ENCODE data around the gene ESRRG.

Gene ESRRG

GRCh38 chr1:216758161-216758560 lies 34.9 kb upstream of the ESRRG start:
- Histone ChIP-seq H3K4ac (ENCODE audit: low read length) (no peak overlapping the region), H3K36me3 (replicated peaks in 1 of 2; ENCODE audit: control insufficient read depth in 2 of 2, insufficient read depth in 2 of 2, low read length in 2 of 2) (no peaks in the 10 kb centered on the region), H3K27me3 (ENCODE audit: control insufficient read depth in 3 of 3, insufficient read depth in 3 of 3, low read depth in 1 of 3, low read length in 3 of 3) (no peaks in the 10 kb centered on the region), H3K18ac (ENCODE audit: low read length) (no peak overlapping the region), H2BK12ac (ENCODE audit: low read length) (no peak overlapping the region), H2AFZ (ENCODE audit: low read length) (no peak overlapping the region), H3K9me3 (replicated peaks in 1 of 2; ENCODE audit: control insufficient read depth in 2 of 2, insufficient read depth in 1 of 2, low read depth in 1 of 2, low read length in 2 of 2) (no peaks in the 10 kb centered on the region), H4K8ac (ENCODE audit: low read depth, low read length) (no peak overlapping the region), H3K23ac (ENCODE audit: low read depth, low read length, poor library complexity) (no peak overlapping the region), H2BK15ac (ENCODE audit: low read length) (no peak overlapping the region), H4K91ac (ENCODE audit: low read depth, low read length, poor library complexity) (no peak overlapping the region), H3K27ac (replicated peaks; ENCODE audit: low read length) (no peak overlapping the region), H2BK120ac (ENCODE audit: low read depth, low read length) (no peak overlapping the region), H3K9ac (ENCODE audit: low read depth, low read length, poor library complexity) (no peak overlapping the region), H2BK5ac (ENCODE audit: low read length) (no peak overlapping the region), H3K4me3 (ENCODE audit: low read length in 2 of 2) (no peak overlapping the region), H3K79me1 (ENCODE audit: low read depth, low read length) (no peaks in the 10 kb centered on the region), H3K14ac (ENCODE audit: low read length) (no peak overlapping the region), H2AK5ac (ENCODE audit: low read depth, low read length) (no peak overlapping the region), H3K4me1 (ENCODE audit: control insufficient read depth in 2 of 2, insufficient read depth in 1 of 2, low read depth in 1 of 2, low read length in 2 of 2) (no peaks in the 10 kb centered on the region), H3K4me2 (ENCODE audit: insufficient read depth, low read length, poor library complexity, severe bottlenecking) (no peak overlapping the region)
- DNase-seq (ENCODE audit: low spot score): no peak
- no CpG with 5 or more reads among the region's 8 CpGs for WGBS, 2 donors (ENCODE audit: extremely low coverage in 2 of 2, insufficient read length in 2 of 2, insufficient replicate concordance in 1 of 2)

DNA sequence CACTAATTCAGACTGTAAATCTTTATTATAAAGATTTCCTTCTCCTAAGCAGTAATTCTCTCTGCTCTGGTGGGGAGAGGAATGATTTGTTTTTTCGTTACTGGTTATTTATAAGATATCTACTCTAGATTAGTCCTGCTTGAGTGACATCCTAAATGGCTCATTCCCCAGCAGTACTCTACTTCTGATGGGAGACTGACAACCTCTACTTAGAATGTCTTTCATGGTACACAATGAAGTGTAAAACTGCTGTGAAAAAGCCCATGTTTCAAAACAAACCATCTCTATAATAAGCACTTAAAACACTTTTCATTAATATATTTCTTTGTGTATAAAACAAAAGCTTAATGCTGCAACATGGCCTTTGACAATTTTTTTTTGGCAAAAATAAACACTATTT lies 33.9 kb upstream of the ESRRG start:
- Histone ChIP-seq H3K9ac (ENCODE audit: low read depth, low read length, poor library complexity) (no peak overlapping the region), H3K36me3 (replicated peaks in 1 of 2; ENCODE audit: control insufficient read depth in 2 of 2, insufficient read depth in 2 of 2, low read length in 2 of 2) (no peaks in the 10 kb centered on the region), H4K8ac (ENCODE audit: low read depth, low read length) (no peak overlapping the region), H3K4me3 (ENCODE audit: low read length in 2 of 2) (no peak overlapping the region), H3K27me3 (ENCODE audit: control insufficient read depth in 3 of 3, insufficient read depth in 3 of 3, low read depth in 1 of 3, low read length in 3 of 3) (no peaks in the 10 kb centered on the region), H2BK15ac (ENCODE audit: low read length) (no peak overlapping the region), H2BK5ac (ENCODE audit: low read length) (no peak overlapping the region), H2AK5ac (ENCODE audit: low read depth, low read length) (no peak overlapping the region), H3K4me1 (ENCODE audit: control insufficient read depth in 2 of 2, insufficient read depth in 1 of 2, low read depth in 1 of 2, low read length in 2 of 2) (no peaks in the 10 kb centered on the region), H3K18ac (ENCODE audit: low read length) (no peak overlapping the region), H3K9me3 (replicated peaks in 1 of 2; ENCODE audit: control insufficient read depth in 2 of 2, insufficient read depth in 1 of 2, low read depth in 1 of 2, low read length in 2 of 2) (no peaks in the 10 kb centered on the region), H3K27ac (replicated peaks; ENCODE audit: low read length) (no peak overlapping the region), H2BK120ac (ENCODE audit: low read depth, low read length) (no peak overlapping the region), H3K79me1 (ENCODE audit: low read depth, low read length) (no peaks in the 10 kb centered on the region), H3K4me2 (ENCODE audit: insufficient read depth, low read length, poor library complexity, severe bottlenecking) (no peak overlapping the region), H3K4ac (ENCODE audit: low read length) (no peak overlapping the region), H2BK12ac (ENCODE audit: low read length) (no peak overlapping the region), H3K14ac (ENCODE audit: low read length) (no peak overlapping the region), H3K23ac (ENCODE audit: low read depth, low read length, poor library complexity) (no peak overlapping the region), H2AFZ (ENCODE audit: low read length) (no peak overlapping the region), H4K91ac (ENCODE audit: low read depth, low read length, poor library complexity) (no peak overlapping the region)
- no CpG with 5 or more reads among the region's 1 CpG for WGBS, 2 donors (ENCODE audit: extremely low coverage in 2 of 2, insufficient read length in 2 of 2, insufficient replicate concordance in 1 of 2)
- no peak for DNase-seq (ENCODE audit: low spot score)

DNA sequence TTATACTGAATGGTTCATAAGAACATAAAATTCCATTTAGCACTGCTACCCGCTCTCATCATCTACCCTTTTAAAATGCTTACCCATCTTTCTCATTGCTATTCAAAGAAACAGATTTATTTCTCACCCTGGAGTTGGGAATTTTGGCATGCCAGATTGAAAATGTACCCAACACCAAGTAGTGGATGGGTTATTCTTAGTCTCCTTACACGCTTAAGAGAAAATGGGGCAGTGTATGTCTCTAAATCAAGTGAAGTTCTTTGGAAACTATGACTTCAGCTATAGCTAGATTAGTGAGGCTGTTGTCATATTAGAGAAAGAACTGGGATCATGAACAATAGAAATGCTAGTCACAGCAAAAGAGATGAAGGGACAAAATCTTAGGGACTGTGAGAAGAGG lies 27.7 kb upstream of the ESRRG start:
- Histone ChIP-seq H3K18ac (ENCODE audit: low read length) (no peak overlapping the region), H2BK15ac (ENCODE audit: low read length) (no peak overlapping the region), H3K9me3 (replicated peaks in 1 of 2; ENCODE audit: control insufficient read depth in 2 of 2, insufficient read depth in 1 of 2, low read depth in 1 of 2, low read length in 2 of 2) (no peaks in the 10 kb centered on the region), H3K27me3 (ENCODE audit: control insufficient read depth in 3 of 3, insufficient read depth in 3 of 3, low read depth in 1 of 3, low read length in 3 of 3) (no peaks in the 10 kb centered on the region), H3K4me1 (ENCODE audit: control insufficient read depth in 2 of 2, insufficient read depth in 1 of 2, low read depth in 1 of 2, low read length in 2 of 2) (peaks cover 0 to 16% of the 10 kb centered on the region in 2 donors), H3K4ac (ENCODE audit: low read length) (no peak overlapping the region), H2BK12ac (ENCODE audit: low read length) (no peak overlapping the region), H3K14ac (ENCODE audit: low read length) (no peak overlapping the region), H3K27ac (replicated peaks; ENCODE audit: low read length) (no peak overlapping the region), H2AK5ac (ENCODE audit: low read depth, low read length) (no peak overlapping the region), H2BK120ac (ENCODE audit: low read depth, low read length) (no peak overlapping the region), H2AFZ (ENCODE audit: low read length) (no peak overlapping the region), H2BK5ac (ENCODE audit: low read length) (no peak overlapping the region), H3K4me3 (ENCODE audit: low read length in 2 of 2) (no peak overlapping the region), H4K91ac (ENCODE audit: low read depth, low read length, poor library complexity) (no peak overlapping the region), H4K8ac (ENCODE audit: low read depth, low read length) (no peak overlapping the region), H3K9ac (ENCODE audit: low read depth, low read length, poor library complexity) (no peak overlapping the region), H3K23ac (ENCODE audit: low read depth, low read length, poor library complexity) (no peak overlapping the region), H3K79me1 (ENCODE audit: low read depth, low read length) (no peaks in the 10 kb centered on the region), H3K4me2 (ENCODE audit: insufficient read depth, low read length, poor library complexity, severe bottlenecking) (no peak overlapping the region), H3K36me3 (replicated peaks in 1 of 2; ENCODE audit: control insufficient read depth in 2 of 2, insufficient read depth in 2 of 2, low read length in 2 of 2) (no peaks in the 10 kb centered on the region)
- no peak for DNase-seq (ENCODE audit: low spot score)
- no CpG with 5 or more reads among the region's 2 CpGs for WGBS, 2 donors (ENCODE audit: extremely low coverage in 2 of 2, insufficient read length in 2 of 2, insufficient replicate concordance in 1 of 2)

DNA sequence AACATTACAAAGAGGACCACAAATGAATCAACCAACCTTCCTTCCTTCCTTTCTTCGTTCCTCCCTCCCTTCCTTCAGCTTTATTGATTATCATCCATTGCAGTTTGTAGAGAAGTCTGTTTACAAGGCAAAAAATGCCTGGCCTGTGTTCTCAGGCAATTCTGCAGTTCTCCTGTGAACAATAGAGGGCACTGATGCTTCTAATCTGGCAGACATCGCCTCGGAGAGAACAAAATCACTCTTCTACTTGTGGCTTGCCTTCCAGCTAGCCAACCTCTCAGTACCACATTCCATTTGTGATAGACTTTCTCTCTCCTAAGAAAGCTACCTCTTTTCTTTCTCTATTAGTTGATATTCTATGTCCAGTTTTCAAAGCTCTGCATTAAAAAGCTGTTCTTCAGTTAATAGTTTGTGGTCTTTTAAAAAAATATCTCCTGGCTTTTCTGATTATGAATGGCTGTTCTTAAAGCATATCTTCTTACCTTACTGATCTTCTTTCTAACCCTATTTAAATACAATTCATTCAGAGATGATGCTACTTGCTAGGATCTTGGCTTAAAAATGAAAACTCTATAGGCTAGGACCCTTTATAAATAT lies 26.9 kb upstream of the ESRRG start:
- Histone ChIP-seq H3K36me3 (replicated peaks in 1 of 2; ENCODE audit: control insufficient read depth in 2 of 2, insufficient read depth in 2 of 2, low read length in 2 of 2) (no peaks in the 10 kb centered on the region), H4K8ac (ENCODE audit: low read depth, low read length) (no peak overlapping the region), H2AK5ac (ENCODE audit: low read depth, low read length) (no peak overlapping the region), H3K14ac (ENCODE audit: low read length) (no peak overlapping the region), H3K79me1 (ENCODE audit: low read depth, low read length) (no peaks in the 10 kb centered on the region), H3K9ac (ENCODE audit: low read depth, low read length, poor library complexity) (no peak overlapping the region), H2BK120ac (ENCODE audit: low read depth, low read length) (no peak overlapping the region), H2AFZ (ENCODE audit: low read length) (peak overlapping the region; percentile 52), H4K91ac (ENCODE audit: low read depth, low read length, poor library complexity) (no peak overlapping the region), H3K27me3 (ENCODE audit: control insufficient read depth in 3 of 3, insufficient read depth in 3 of 3, low read depth in 1 of 3, low read length in 3 of 3) (no peaks in the 10 kb centered on the region), H2BK5ac (ENCODE audit: low read length) (no peak overlapping the region), H3K27ac (replicated peaks; ENCODE audit: low read length) (no peak overlapping the region), H3K4me3 (ENCODE audit: low read length in 2 of 2) (no peak overlapping the region), H2BK12ac (ENCODE audit: low read length) (no peak overlapping the region), H3K4ac (ENCODE audit: low read length) (no peak overlapping the region), H3K4me2 (ENCODE audit: insufficient read depth, low read length, poor library complexity, severe bottlenecking) (no peak overlapping the region), H3K4me1 (ENCODE audit: control insufficient read depth in 2 of 2, insufficient read depth in 1 of 2, low read depth in 1 of 2, low read length in 2 of 2) (peaks cover 2 to 16% of the 10 kb centered on the region in 2 donors), H3K18ac (ENCODE audit: low read length) (no peak overlapping the region), H3K23ac (ENCODE audit: low read depth, low read length, poor library complexity) (no peak overlapping the region), H2BK15ac (ENCODE audit: low read length) (no peak overlapping the region), H3K9me3 (replicated peaks in 1 of 2; ENCODE audit: control insufficient read depth in 2 of 2, insufficient read depth in 1 of 2, low read depth in 1 of 2, low read length in 2 of 2) (no peaks in the 10 kb centered on the region)
- WGBS, 2 donors (ENCODE audit: extremely low coverage in 2 of 2, insufficient read length in 2 of 2, insufficient replicate concordance in 1 of 2): no CpG with 5 or more reads among the region's 3 CpGs
- DNase-seq (ENCODE audit: low spot score): peak; percentile 46
